Subcutaneous adipose tissue (tissue), 4 donors: Measurements from ENCODE around the gene ZNF516. TPM values are rescaled to one million over a fixed set of nuclear protein-coding genes. Genes with fewer than 3 reads are reported as not detected.

ENCODE experiments used
- total RNA-seq, 4 donors: library from RNA; depleted of rRNA; stranded (reverse); fragments of >200 nt; gene quantifications; one replicate each; pipeline ENCODE4 v1.1.0, GENCODE V29; 2016
- TF ChIP-seq, protein P1 (sequence below): fragments of 450-650 bp; IDR thresholded peaks from one replicate; pipeline ENCODE4 v1.5.1; 2016; ENCODE audit warnings: low read depth, mild to moderate bottlenecking, control low read depth, antibody characterized with exemption, moderate library complexity

The ZNF516 gene
- total RNA-seq, 4 donors from 2014 or later = 15.4 to 22.3 (median 17.5) TPM

DNA sequence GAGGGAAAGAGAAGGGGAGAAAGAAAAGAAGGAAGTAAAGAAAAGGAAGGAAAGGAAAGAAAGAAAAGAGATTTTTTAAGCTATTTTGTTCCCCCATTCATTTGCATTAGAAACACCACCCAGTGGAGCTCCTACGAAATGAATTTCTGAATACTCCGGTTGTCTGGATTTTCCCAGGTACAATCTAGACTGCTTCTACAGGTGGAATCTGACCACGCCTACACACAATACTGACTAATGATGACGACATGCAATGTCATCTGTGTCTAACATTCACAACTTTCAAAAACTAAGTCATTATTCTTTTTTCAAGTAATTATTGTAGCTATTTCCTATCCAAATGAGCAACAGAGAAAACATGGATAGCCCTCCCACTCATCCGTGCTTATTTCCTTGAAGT is 121.7 kb downstream of the ZNF516 start:
- TF ChIP-seq, protein P1, sequence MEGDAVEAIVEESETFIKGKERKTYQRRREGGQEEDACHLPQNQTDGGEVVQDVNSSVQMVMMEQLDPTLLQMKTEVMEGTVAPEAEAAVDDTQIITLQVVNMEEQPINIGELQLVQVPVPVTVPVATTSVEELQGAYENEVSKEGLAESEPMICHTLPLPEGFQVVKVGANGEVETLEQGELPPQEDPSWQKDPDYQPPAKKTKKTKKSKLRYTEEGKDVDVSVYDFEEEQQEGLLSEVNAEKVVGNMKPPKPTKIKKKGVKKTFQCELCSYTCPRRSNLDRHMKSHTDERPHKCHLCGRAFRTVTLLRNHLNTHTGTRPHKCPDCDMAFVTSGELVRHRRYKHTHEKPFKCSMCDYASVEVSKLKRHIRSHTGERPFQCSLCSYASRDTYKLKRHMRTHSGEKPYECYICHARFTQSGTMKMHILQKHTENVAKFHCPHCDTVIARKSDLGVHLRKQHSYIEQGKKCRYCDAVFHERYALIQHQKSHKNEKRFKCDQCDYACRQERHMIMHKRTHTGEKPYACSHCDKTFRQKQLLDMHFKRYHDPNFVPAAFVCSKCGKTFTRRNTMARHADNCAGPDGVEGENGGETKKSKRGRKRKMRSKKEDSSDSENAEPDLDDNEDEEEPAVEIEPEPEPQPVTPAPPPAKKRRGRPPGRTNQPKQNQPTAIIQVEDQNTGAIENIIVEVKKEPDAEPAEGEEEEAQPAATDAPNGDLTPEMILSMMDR = no peak

DNA sequence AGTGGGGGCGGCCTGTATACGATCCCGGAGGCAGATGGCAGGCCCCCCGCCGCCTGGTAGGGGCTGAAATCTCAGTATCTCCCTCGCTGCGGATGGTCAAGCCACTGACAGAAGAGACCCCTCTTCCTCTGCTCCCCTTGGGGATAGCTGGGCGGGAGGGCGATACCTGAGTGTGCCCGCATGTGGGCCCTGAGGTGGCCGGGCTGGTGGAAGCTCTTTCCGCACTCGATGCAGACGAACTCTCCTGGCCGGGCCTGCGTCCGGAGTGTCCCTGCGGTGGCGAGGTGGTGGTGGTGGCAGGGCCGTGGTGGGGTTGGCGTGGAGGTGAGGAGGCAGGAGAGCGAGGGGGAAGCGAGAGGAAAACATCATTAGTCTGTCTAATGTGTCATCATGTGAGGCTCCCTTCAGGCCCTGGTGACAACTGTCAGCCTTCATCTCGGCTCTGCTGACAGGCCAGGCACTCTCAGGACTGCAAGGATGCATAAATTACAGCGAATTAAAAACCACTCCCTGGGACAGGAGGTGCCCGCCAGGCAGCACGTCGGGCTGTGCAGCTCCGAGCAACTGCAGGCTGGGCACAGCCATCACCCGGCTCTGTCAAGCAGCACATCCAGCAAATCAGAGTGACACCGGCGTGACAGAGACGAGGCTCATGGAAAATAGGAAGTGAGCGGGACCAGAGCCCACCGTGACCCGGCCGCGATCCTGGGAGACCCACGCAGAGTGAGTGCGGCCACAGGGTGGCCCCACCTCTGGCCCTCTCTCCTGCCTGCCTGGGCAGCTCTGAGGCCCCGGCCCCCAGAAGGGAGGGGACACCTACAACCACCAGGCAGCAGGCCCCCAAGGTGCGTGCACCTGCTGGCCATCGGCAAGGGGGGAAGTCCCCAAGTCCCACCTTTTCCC is 123.5 kb downstream of the ZNF516 start:
- TF ChIP-seq, protein P1 = no peak

DNA sequence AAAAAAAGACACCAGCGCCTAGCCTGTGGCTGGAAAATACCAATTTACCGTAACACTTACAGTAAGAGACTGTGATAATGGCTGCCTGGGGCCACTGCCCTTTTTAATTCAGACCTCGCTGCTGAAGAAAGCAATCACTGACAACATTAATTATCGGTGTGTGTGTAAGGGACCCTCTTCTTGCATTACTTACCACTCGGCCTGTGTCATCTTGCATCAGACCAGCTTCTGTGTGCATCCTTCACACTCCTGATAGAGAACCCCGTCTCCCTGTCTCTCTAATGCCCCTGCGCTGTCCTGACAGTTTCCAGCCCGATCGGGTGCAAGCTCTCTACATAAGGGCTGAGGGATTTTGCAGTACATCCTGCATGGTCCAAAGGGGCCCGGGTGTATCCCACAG is 124.4 kb downstream of the ZNF516 start:
- TF ChIP-seq, protein P1 = no peak

DNA sequence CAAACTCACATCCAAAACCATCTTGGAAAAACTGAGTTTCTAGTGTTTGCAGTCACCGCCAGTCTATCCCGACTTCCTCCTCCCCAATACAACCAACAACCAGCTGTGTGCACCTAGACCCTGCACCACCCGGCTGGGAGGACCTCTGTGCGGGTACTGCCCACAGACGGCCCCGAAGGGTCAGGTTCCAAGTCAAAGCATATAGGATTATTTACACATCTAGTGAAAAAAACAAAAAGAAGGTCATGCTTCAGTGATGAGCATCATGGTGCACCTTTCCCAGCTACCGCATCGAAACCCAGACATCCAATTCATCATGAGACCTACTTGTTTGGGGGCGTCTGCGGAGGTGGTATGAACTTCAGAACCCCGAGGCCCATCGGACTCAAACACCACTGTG is 124.8 kb downstream of the ZNF516 start:
- TF ChIP-seq, protein P1 = no peak

DNA sequence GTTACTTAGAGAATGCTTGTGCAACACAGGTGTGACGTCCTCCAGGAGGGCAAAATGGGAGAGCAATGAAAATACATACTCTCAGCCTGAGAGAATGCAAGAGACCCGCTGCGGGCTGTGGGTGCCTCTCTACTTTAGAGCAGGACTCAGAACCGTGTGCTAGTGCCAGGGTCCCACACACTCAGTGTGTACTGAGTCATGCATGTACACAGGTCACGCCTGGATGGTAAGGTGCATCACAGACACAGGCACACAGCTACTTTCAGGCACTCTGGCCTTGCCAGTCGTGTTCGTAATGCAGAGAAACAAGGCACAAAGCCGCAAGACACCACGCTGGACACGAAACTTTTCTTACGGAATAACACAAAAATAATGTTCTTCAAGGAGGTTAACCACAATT is 125.3 kb downstream of the ZNF516 start:
- TF ChIP-seq, protein P1 = no peak

DNA sequence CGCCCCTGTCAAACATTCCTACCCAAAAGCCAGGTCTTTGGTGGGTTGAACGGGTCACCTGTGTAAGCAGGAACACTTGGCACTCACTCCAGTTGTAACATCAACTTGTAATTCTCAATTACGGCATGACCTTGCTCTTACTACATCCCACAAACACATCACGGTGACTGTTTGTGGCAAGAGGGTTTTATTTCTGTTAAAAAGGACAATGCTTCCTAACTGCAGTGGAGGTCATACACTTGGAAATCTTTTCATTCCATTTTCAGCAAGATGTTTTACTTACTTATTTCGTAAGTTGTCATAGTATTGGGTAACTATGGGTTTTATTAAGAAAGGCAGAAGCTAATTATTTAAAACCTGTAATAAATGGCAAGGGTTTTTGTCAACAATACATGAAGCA is 126.1 kb downstream of the ZNF516 start:
- TF ChIP-seq, protein P1 = no peak

DNA sequence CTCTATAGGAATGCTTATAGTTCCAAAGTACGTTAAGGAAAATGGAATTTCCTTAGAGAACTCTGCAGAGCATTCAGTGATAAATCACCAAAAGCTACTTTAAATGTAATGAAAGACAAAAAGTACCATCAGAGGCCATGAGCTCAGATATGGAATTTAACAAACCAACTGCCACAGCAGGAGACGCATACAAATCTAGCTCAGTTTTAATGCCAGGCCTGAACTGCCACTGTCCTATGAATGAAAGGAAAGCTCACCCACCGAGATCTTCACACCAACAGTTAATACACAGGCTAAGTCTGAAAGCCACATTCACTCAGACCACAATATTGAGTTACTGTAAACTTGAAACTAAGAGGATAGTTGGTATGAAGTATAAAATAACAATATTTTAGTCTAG is 126.8 kb downstream of the ZNF516 start:
- TF ChIP-seq, protein P1 = no peak
